22Rv1 (cell line): ENCODE measurements around the gene PLCD3.

Source experiments
- H3K27ac ChIP-seq: fragments of 450-650 bp; 2 replicates; pipeline ENCODE4 v1.5.1; 2017
- ZFX ChIP-seq: fragments of 450-650 bp; IDR thresholded peaks from 2 replicates; pipeline ENCODE4 v1.6.1; 2017; ENCODE audit warnings: antibody characterized with exemption, borderline replicate concordance
- TF ChIP-seq, protein P1 (sequence below): fragments of 450-650 bp; IDR thresholded peaks from 2 replicates; pipeline ENCODE4 v1.5.1; 2017; ENCODE audit warnings: mild to moderate bottlenecking

PLCD3 gene

DNA sequence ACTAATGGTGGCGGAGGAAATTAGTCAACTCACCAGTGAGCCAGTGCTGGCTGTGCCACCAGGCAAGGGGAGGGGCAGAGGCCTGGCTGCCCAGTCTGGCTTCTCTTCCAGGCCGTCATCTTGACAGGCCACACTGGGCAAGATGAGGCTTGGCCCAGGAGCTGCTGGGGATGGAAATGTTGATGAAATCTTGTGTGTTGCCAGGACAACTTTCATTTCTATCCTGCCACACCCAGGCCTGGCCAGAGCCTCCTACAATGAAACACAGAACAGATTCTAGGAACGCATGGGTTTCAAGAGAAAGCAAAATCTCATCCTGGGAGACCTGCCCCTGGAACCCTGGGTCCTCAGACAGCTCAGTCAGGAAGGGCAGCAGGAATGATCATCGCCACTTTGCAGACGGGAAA is 38.6 kb upstream of the PLCD3 start:
- TF ChIP-seq ZFX = no peak
- TF ChIP-seq, protein P1, sequence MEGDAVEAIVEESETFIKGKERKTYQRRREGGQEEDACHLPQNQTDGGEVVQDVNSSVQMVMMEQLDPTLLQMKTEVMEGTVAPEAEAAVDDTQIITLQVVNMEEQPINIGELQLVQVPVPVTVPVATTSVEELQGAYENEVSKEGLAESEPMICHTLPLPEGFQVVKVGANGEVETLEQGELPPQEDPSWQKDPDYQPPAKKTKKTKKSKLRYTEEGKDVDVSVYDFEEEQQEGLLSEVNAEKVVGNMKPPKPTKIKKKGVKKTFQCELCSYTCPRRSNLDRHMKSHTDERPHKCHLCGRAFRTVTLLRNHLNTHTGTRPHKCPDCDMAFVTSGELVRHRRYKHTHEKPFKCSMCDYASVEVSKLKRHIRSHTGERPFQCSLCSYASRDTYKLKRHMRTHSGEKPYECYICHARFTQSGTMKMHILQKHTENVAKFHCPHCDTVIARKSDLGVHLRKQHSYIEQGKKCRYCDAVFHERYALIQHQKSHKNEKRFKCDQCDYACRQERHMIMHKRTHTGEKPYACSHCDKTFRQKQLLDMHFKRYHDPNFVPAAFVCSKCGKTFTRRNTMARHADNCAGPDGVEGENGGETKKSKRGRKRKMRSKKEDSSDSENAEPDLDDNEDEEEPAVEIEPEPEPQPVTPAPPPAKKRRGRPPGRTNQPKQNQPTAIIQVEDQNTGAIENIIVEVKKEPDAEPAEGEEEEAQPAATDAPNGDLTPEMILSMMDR = no peak
- H3K27ac ChIP-seq = peak overlapping the region; percentile 26; the same call in 1 of the 2 replicates

DNA sequence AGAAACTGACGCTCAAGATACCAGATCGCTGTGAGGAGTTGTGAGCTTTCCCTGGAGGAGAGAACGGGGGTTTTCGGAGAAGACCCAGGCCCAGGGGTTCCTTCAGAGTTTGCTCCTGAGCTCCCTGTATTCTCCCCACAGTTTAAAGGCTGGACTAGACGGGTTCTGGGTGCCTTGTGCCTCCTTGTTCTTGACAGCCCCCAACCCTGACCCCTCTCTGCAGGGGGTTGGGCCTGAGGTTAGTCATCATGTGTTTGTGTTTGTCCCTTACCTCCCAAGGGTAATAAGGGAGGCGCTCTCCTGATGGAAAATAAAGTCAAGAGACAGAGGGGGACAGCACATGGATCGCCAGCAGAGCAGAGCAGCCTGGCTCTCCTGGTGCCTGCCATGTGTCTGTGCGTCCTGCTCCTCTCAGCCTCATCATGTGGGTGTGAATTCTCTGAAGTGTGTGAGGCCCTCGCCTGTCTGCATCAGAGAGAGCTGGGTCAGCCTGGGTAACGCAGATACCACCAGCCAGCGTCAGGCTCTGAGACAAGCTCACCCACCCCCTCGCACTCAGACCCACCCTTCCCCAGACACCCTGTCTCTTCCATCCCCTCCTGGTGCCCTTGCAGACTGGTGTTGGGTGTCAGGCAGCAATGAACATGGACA is 38.1 kb upstream of the PLCD3 start:
- 0 out of 2 replicates have a peak overlapping the region, but pooled peaks have one; percentile 26 for H3K27ac ChIP-seq
- TF ChIP-seq, protein P1 = no peak
- no peak for TF ChIP-seq ZFX

DNA sequence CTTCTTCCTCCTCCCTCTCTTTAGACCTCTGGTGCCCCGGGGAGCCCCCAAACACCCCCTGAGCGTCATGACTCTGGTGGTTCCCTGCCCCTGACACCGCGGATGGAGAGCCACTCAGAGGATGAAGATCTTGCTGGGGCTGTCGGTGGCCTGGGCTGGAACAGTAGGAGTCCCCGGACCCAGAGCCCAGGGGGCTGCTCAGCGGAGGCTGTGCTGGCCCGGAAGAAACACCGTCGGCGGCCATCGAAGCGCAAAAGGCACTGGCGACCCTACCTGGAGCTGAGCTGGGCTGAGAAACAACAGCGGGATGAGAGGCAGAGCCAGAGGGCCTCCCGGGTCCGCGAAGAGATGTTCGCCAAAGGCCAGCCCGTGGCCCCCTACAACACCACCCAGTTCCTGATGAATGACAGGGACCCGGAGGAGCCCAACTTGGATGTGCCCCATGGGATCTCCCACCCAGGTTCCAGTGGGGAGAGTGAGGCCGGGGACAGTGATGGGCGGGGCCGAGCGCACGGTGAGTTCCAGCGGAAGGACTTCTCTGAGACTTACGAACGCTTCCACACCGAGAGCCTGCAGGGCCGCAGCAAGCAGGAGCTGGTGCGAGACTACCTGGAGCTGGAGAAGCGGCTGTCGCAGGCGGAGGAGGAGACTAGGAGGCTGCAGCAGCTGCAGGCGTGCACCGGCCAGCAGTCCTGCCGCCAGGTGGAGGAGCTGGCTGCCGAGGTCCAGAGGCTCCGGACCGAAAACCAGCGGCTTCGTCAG is 36.9 kb upstream of the PLCD3 start:
- no peak for TF ChIP-seq ZFX
- TF ChIP-seq, protein P1 = no peak
- H3K27ac ChIP-seq = no peak overlapping the region

DNA sequence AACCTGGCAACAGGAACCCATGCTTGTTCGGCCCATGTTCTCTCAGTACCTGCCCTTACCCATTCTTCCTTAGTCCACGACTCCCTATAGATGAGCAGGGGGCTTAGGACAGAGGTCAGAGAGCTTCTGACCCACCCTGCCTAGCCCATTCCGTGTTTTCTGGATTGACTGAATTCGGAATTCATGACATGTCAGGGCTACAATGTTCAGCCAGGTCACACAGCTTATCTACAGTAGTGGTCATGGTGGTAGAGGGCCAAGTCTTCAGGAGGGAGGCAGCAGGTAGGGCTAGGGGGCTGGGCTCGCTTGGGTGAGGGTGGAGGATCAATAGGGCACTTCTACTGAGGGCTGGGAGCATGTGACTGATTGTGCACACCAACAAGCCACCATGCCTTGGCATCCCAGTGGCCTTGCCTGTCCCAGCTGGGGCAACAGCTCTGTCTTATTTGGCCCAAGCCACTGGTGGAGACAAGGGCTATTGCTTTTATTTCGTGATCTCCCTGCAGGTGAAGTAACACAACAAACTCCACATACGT is 32.5 kb upstream of the PLCD3 start:
- no peak overlapping the region for H3K27ac ChIP-seq
- TF ChIP-seq ZFX = no peak
- TF ChIP-seq, protein P1 = no peak

DNA sequence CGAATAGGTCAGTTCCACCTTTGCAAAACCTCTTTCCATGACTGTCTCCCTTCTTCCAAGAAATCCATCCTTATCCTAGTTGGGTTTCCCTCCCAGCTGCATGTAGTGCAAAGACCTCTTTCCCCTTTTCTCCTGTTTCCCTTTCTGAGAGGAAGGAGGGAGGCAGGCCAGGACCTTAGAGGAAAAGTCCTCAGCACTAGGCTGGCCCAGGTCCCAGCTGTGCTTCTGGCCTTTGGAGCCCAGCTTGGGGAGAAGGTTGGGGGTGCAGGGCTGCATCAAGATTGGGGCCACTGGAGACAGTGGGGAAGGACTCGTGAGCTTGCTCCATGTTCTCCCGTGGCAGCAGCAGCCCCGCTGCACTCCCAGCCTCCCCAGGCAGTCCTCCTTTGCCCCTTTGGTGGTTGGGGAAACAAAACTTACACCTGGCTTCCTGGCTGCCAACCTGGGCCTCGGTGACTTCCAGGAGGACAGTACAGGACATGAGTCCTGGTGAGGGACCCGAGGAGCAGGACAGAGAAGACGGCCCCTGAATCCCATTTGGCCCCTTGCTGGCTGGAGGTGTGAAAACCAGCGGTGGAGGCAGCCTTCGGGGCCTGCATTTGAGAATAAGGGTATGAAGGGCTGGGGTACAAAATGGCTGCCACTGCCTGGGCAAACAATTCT is 29.8 kb upstream of the PLCD3 start:
- TF ChIP-seq, protein P1 = no peak
- TF ChIP-seq ZFX = no peak
- H3K27ac ChIP-seq = peak overlapping the region; percentile 94

DNA sequence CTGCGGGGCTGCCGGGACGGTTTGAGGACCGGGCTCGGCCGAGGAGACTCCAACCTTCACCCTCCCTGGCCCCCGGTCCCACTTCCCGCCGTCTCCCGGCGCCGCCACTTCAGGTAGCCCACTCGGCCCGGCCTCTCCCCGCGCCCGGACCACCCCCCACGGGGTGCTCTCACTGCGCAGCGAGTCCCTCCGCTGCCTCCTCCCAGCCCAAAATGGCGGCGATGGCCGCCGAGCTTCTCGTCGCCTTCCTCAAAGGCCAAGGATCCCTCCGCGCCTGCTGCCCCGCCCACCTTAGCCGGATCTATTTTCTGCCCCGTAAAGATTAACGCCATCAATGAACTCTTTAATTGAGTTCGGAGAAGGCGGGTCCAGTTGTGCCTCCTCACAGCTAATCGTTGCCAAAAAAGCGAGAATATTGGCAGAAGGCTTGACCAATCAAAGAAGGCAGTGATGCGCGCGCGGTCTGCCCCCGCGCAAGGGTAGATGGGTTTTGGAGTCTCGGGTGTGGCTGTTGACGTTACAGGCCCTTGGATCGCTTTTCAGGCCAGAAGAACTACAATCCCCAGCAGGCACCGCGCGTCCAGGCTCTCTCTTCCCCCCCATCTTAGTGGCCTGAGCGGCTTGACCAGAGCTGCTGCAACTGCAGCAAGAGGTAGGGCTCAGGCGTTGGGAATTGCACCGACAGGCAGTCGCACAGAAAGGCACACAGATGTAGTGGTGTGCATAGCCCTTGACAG is 29.1 kb upstream of the PLCD3 start, which contains the start of gene HEXIM2:
Gene HEXIM2, plus strand, starts transcription at position 588 of the 737 bp plus-strand sequence. CDS start 919 bp downstream, outside the sequence.
- peak within 1 kb of the TSS; percentile 94 for H3K27ac ChIP-seq
- TF ChIP-seq, protein P1 = no peak
- no peak for TF ChIP-seq ZFX
